GM12892 (cell line): ENCODE data around the gene SLC5A5.

Experiments used
- POLR2A ChIP-seq: IDR thresholded peaks from 2 replicates; pipeline ENCODE4 v1.6.1; 2011; ENCODE audit warnings: low read depth, low read length, control low read depth
- POLR2AphosphoS5 ChIP-seq: IDR thresholded peaks from 2 replicates; pipeline ENCODE4 v1.6.1; 2011; ENCODE audit warnings: low read depth, low read length, control low read depth
- TAF1 ChIP-seq: IDR thresholded peaks from 2 replicates; pipeline ENCODE4 v1.6.1; 2011; ENCODE audit warnings: low read depth, mild to moderate bottlenecking, control low read depth, low read length, borderline replicate concordance

DNA sequence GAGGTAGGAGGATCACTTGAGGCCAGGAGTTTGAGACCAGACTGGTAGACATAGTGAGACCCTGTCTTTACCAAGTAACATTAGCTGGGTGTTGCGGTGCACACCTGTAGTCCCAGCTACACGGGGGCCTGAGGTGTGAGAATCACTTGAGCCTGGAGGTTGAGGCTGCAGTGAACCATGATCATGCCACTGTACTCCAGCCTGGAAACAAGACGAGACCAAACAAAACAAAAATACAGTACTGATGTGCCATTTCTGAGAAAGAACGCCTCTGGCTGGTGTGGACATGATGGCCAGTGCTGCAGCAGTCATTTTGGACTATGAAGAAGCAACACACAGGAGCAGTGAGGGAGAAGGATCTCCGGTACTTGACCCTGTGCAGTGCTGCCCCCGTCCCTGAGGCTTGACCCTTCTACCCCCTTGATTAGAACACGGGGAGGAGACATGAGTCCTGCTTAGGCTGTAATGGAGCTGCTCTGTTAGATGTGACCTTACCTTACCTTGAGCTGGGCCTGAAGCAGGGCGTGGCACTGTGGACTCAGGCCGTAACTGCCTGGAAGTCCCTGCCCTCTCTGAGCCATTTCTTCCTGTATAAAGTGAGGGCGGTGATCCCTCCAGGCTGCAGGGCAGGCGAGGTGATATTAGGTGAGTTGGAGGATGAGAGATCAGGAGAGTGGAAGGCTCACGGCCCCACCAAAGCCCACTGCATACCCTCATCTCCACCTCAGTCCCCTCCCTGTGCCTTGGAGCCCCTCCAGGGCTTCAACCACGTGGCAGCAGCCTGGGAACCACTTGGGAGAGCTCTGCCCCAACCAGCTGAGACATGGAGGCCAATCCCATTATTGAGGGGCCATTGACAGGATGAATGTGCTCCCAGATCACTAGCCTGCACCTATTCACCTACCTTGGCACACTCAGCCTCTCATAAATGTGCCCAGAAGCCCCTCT, 6.1 kb upstream of the SLC5A5 start:
- peak; percentile 74 for TF ChIP-seq POLR2A
- no peak for TF ChIP-seq TAF1
- TF ChIP-seq POLR2AphosphoS5: peak; percentile 93
